ENCODE measurements around the gene MAGEA6.
"Not testable (repeated sequence)": the region's sequence is repeated elsewhere in the genome, so short reads cannot be mapped to it uniquely, and the experiment has no call there.

The MAGEA6 gene

DNA sequence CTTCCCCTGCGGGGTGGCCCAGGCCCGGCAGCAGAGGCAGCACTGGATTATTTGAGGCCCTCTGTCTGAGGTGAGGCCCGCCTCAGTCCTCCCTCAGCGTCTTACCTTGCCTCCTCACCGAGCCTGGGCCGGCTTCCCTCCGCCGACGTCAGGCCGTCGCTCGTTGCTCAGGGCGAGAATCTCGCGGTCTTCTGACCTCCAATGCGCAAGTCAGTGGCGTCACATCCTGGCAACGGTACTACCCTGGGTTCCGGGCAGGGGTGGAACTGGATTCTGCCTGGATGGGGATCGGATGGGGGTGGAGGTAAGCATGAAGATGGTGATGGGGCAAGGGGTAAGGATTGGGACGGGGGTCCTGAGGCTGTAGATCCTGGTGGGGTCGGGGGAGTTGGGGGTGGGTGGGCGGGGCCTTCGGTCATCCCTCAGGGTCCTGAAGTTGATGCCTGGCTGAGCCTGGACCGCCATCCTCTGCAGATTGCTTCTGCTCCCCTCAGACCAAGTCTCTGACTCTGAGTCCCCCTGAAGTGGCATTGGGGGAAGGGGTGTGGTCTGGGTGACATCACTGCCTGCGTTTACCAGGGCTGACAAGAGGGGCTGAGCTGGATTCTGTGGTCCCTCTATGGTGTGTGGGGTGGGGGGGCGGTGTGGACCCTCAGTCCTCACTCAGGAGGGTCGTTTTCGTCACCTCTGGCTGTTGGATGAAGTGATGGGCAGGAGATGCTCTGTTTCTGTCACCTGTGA, at the start of gene MAGEA6:
TSS of gene MAGEA6 (minus strand) at position 141 of the 741 bp plus-strand sequence. CDS start 2,039 bp downstream, outside the sequence.
- not testable (repeated sequence) for DNase-seq

DNA sequence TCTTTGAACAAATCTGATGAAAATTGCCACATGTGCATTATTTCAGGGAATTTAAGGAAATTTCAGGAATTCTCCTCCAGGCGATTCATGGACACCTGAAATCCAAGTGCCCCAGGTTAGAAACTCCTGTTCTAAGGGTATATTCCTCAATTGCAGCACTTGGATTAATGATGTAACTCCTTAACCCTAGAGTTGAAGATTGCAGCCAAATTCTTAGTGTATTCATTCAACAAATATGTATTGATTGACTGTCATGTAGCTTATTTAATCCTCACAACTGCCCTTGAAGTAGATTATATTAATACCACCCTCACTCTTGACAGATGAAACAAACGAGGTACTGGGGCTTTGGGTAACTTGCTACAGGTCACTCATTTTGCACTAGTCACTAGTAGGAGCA, 49.8 kb upstream of the MAGEA6 start:
- DNase-seq = no peak

DNA sequence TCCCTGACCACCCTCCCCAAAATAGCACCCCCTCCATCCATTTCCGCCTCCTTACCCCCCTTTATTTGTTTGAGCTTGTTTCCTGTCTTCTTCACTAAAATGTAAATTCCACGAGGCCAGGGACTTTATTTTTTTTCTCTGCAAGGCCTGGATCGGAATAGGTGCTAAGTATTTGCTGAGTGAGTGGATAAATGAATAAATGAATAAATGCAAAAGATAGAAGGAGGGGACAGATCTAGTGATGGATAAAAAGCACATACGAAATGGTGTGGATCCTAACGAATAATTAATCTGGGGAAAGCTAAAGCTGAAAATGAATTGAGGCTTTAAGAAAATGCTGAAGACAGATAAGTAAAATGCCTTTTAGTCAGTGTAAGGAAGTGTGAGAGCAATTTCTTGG, 48.9 kb upstream of the MAGEA6 start:
- no peak for DNase-seq

GRCh38 chrX:152817078-152817764, 47.7 kb upstream of the MAGEA6 start:
- no peak for DNase-seq

DNA sequence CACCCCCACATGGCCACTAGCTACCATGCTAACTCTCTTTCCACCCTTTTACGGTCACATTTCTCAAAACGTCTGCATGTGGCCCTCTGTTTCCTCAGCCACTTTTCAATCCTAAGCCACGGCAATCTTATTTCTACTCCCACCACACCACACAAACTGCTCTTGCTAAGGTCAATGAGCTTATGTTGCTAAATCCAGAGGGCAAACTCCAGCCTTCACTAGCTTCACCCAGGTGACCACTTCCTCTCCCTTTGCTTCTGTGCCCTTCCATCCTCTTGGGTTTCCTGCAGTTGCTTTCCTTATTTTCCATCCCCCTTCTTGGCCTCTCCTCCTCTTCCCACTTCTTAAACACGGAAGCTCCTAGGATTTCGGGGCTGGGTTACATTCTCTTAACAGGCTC, 44.6 kb upstream of the MAGEA6 start:
- DNase-seq = no peak

DNA sequence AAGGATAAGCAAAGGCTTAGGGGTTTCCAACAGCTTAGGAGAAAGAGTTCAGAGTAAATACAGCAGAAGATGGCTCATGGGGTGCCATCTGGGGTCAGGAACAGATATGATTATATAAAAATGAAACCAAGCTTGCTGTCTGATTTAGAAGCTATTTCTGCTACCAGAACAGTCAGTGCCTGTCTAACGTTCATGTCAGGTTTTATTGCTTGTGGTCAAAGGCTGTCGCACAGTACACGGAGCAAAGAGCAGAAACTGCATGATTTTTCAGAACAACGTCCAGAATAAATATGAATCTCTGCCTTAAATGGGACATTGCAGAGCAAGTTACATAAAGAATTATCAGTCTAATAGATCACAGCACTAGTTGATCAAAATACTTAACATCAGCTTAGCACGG, 43.7 kb upstream of the MAGEA6 start:
- DNase-seq = no peak

- no peak for DNase-seq
Observed at GRCh38 chrX:152810403-152810802, 40.9 kb upstream of the MAGEA6 start.

DNA sequence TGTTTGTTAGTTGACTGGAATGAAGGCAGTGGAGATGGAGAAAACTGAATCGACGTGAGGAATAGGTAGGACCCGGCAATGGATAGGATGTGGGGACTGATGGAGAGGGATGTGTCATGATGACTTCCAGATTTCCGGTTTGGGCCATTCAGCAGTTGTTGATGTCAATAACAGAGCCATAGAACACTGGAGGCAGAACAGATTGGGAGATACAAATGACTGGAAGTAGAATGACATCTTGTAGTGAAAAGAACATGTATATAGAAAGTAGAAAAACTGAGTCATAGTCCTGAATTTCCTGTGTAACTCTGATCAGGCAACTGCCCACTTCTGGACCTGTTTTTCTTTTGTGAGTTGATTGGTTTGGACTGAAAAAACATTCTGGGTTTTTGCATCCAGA, 36.5 kb upstream of the MAGEA6 start:
- no peak for DNase-seq

DNA sequence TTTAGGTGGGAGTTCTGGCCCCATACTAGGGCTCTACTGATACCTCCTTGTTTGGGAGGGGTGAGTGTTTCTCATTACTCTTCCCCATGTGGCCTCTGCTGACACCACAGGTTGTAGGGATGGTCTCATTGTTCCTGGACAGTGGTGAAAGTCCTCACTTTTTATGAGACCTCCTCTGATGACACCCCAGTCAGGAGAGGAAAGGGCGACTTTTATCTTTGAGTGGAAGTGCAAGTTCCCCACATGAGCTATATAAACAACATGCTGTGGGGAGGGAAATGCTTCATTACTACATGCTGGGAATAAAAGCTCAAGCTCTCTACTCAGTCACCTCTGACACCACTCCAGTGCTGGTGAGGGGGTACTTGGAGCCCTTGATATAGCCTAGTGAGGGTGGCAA, 29.5 kb upstream of the MAGEA6 start:
- no peak for DNase-seq

- not testable (repeated sequence) for DNase-seq
Observed at GRCh38 chrX:152787062-152787461, 17.6 kb upstream of the MAGEA6 start.

GRCh38 chrX:152766562-152766961, 2.9 kb downstream of the MAGEA6 start:
- DNase-seq = not testable (repeated sequence)

DNA sequence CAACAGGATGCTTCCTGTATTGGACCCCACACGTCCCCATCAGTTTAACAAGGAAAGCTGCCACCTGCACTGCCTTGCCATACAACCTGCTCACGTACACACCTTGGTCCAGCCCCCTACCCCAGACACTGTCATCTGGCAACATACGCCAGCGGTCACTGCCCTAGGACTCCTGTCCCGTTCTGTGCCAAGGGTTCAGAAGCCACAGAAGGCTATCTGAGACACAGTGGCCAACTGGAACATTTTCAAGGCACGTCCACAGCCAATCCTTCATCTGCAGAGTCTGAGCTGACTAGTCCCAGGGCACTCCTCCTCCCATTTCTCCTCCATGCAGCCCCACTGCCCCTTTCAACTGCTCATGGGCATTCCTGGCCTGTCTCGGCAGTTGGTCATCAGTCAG, 7.9 kb downstream of the MAGEA6 start:
- DNase-seq = not testable (repeated sequence)

DNA sequence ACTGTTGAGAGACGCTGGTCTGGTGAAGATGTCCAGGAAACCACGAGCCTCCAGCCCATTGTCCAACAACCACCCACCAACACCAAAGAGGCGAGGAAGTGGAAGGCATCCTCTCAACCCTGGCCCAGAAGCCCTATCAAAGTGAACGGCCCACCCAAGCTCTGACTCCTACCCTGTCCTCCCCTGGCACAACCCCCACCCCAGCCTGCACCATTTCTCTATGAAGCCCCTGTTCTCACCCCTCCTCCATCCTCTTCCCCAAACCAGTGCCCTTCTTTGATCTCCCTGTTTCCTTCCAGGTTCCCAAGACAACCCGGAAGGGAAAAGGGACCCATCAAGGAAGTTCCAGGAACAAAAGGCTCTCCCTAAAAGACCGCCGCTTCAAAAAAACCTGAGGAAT, 9.9 kb downstream of the MAGEA6 start:
- not testable (repeated sequence) for DNase-seq

DNA sequence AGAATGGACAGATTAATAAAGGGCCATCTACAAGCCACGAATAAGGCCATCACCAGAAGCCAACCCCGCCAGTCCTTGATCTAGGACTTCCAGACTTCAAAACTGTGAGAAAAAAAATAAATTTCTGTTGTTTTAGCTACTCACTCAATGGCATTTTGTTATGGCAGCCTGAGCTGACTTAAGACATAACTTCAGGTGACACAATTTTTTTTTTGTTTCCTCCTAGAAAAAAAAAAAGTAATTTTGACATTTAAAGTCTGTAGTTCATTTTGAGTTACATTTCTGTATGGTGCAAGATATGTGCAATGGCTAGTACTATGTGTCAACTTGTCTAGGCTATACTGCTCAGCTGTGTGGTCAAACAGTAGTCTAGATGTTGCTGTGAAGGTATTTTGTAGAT, 10.6 kb downstream of the MAGEA6 start, which contains the start of gene CSAG3:
TSS of gene CSAG3 (plus strand) at position 301 of the 400 bp plus-strand sequence.
- not testable (repeated sequence) for DNase-seq

DNA sequence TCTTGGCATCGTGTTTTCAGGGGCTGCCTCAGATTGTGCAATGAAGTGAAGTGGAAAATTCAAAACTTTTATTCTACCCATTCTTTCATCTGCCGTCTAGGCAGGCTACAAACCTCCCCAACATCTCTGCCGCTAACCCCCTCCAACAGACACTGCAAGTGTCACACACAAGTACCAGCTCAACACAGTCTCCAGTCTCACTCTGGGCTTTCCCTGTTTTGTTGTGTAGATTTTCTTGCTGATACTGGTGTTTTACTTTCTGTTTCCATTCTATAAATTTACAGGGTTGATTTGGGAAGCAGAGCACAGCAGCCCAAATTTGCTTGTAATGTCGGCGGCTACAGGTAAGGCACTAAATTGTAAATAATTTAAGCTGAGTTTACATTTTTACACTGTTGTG, 14.6 kb downstream of the MAGEA6 start:
- not testable (repeated sequence) for DNase-seq

- DNase-seq = not testable (repeated sequence)
Observed at GRCh38 chrX:152753686-152754650, 15.5 kb downstream of the MAGEA6 start, which contains the start of gene MAGEA2. Gene MAGEA2 (minus strand): TSS chrX:152753842. CDS start chrX:152751363, 2,479 bp downstream.

- no peak for DNase-seq
Observed at GRCh38 chrX:152738560-152738959, 30.9 kb downstream of the MAGEA6 start.

DNA sequence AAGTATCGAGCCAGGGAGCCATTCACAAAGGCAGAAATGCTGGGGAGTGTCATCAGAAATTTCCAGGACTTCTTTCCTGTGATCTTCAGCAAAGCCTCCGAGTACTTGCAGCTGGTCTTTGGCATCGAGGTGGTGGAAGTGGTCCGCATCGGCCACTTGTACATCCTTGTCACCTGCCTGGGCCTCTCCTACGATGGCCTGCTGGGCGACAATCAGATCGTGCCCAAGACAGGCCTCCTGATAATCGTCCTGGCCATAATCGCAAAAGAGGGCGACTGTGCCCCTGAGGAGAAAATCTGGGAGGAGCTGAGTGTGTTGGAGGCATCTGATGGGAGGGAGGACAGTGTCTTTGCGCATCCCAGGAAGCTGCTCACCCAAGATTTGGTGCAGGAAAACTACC, 33.0 kb downstream of the MAGEA6 start:
- not testable (repeated sequence) for DNase-seq

- no peak for DNase-seq
Observed at GRCh38 chrX:152735860-152736511, 33.5 kb downstream of the MAGEA6 start.

- no peak for DNase-seq
Observed at GRCh38 chrX:152735101-152735500, 34.4 kb downstream of the MAGEA6 start.

DNA sequence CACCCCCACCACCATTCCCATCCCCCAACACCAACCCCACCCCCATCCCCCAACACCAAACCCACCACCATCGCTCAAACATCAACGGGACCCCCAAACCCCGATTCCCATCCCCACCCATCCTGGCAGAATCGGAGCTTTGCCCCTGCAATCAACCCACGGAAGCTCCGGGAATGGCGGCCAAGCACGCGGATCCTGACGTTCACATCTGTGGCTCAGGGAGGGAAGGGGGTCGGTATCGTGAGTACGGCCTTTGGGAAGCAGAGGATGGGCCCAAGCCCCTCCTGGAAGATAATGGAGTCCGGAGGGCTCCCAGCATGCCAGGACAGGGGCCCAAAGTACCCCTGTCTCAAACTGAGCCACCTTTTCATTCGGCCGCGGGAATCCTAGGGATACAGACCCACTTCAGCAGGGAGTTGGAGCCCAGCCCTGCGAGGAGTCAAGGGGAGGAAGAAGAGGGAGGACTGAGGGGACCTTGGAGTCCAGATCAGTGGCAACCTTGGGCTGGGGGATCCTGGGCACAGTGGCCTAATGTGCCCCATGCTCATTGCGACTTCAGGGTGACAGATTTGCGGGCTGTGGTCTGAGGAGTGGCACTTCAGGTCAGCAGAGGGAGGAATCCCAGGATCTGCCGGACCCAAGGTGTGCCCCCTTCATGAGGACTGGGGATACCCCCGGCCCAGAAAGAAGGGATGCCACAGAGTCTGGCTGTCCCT, 35.2 kb downstream of the MAGEA6 start:
- not testable (repeated sequence) for DNase-seq

Measured in left hindlimb (tissue), 1 donor.